Panc1 (cell line): ENCODE results near the gene PEX7.
A peak's percentile ranks its signal among the peaks of the same experiment; 100 is the strongest.

Experiments used
- CTCF ChIP-seq: fragments of 450-650 bp; IDR thresholded peaks from 2 replicates; pipeline ENCODE4 v1.5.1; 2017; ENCODE audit warnings: mild to moderate bottlenecking
- SIN3A ChIP-seq: IDR thresholded peaks from 2 replicates; pipeline ENCODE4 v1.6.1; 2012; ENCODE audit warnings: low read depth, mild to moderate bottlenecking, low read length, moderate library complexity, borderline replicate concordance; ENCODE audit not compliant: insufficient read depth

DNA sequence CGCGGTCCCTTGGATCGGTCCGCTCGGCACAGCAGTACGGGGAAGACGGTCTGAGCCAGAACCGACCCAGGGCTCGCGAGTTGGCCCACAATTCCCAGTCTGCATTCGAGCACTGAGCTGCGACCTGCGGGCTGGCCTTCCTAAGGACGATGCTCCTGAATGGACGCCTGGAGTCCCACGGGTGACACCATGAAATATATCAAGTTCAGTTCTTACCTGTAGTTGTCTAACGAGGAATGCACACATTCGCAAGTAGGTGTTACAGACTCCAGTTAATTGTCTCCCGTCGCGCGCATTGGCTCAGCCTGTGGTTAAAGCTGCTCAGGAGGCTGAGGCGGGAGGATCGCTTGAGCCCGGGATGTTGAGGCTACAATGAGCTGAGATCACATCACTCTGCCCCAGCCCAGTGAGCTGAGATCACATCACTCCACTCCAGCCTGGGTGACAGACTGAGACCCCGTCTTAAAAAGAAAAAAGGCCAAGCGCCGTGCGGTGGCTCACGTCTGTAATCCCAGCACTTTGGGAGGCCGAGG is 802 bp downstream of the PEX7 start:
- TF ChIP-seq SIN3A, result no peak
- peak; percentile 17; the same call in 1 of the 2 replicates for TF ChIP-seq CTCF
